NT2/D1 (cell line): Measurements from ENCODE around the gene IGFBP6.
A peak's percentile ranks its signal among the peaks of the same experiment; 100 is the strongest.

Experiments used
- DNase-seq: peaks from one replicate; pipeline ENCODE4 v3.0.0-alpha.2; 2011; ENCODE audit warnings: low read depth, low spot score
- H3K27me3 ChIP-seq: 2 replicates; pipeline ENCODE4 v1.6.0; 2011; ENCODE audit warnings: mild to moderate bottlenecking; ENCODE audit not compliant: insufficient read length, insufficient read depth
- H3K36me3 ChIP-seq: 2 replicates; pipeline ENCODE4 v1.6.1; 2011; ENCODE audit warnings: mild to moderate bottlenecking, low read length, mixed read lengths; ENCODE audit not compliant: insufficient read depth, insufficient read length
- H3K4me1 ChIP-seq: 2 replicates; pipeline ENCODE4 v1.5.1; 2011; ENCODE audit not compliant: insufficient read depth, insufficient read length
- H3K4me3 ChIP-seq: 2 replicates; pipeline ENCODE4 v1.5.1; 2011; ENCODE audit warnings: low read depth; ENCODE audit not compliant: insufficient read length
- H3K9ac ChIP-seq: 2 replicates; pipeline ENCODE4 v1.6.0; 2011; ENCODE audit warnings: low read depth; ENCODE audit not compliant: insufficient read length
- H3K9me3 ChIP-seq: 2 replicates; pipeline ENCODE4 v1.5.1; 2011; ENCODE audit warnings: mild to moderate bottlenecking, low read length; ENCODE audit not compliant: insufficient read depth
- SUZ12 ChIP-seq: IDR thresholded peaks from 2 replicates; pipeline ENCODE4 v1.6.1; 2011; ENCODE audit not compliant: insufficient read length, insufficient read depth; ENCODE audit errors: extremely low read depth
- YY1 ChIP-seq: IDR thresholded peaks from 2 replicates; pipeline ENCODE4 v1.6.1; 2011; ENCODE audit not compliant: insufficient read length, insufficient read depth
- ZNF274 ChIP-seq: IDR thresholded peaks from 2 replicates; pipeline ENCODE4 v1.6.1; 2011; ENCODE audit warnings: mild to moderate bottlenecking, low read depth, low read length

IGFBP6 gene

GRCh38 chr12:53098354-53098981, 1.0 kb downstream of the IGFBP6 start:
- H3K9me3 ChIP-seq, result no peaks in the 10 kb centered on the region
- peaks cover 31% of the 10 kb centered on the region for H3K27me3 ChIP-seq
- peaks cover 23% of the 10 kb centered on the region for H3K4me1 ChIP-seq
- DNase-seq, result no peak
- H3K4me3 ChIP-seq, result peak overlapping the region; percentile 66
- H3K36me3 ChIP-seq, result peaks cover 3% of the 10 kb centered on the region
- H3K9ac ChIP-seq, result peak overlapping the region; percentile 81
- TF ChIP-seq SUZ12 (no peak), YY1 (no peak), ZNF274 (no peak)

GRCh38 chr12:53099071-53099882, 1.8 kb downstream of the IGFBP6 start:
- H3K9me3 ChIP-seq, result no peaks in the 10 kb centered on the region
- peak overlapping the region; percentile 81 for H3K9ac ChIP-seq
- H3K36me3 ChIP-seq, result peaks cover 3% of the 10 kb centered on the region
- H3K27me3 ChIP-seq, result peaks cover 31% of the 10 kb centered on the region
- DNase-seq, result peak; percentile 67
- no peak for TF ChIP-seq YY1
- no peak for TF ChIP-seq ZNF274
- TF ChIP-seq SUZ12, result no peak
- peaks cover 21% of the 10 kb centered on the region for H3K4me1 ChIP-seq
- no peak overlapping the region for H3K4me3 ChIP-seq

GRCh38 chr12:53100466-53101151, 3.1 kb downstream of the IGFBP6 start:
- H3K9ac ChIP-seq, result no peak overlapping the region
- H3K9me3 ChIP-seq, result no peaks in the 10 kb centered on the region
- peaks cover 3% of the 10 kb centered on the region for H3K36me3 ChIP-seq
- no peak for TF ChIP-seq ZNF274
- TF ChIP-seq SUZ12, result no peak
- no peak for TF ChIP-seq YY1
- peaks cover 31% of the 10 kb centered on the region for H3K27me3 ChIP-seq
- H3K4me3 ChIP-seq, result no peak overlapping the region
- no peak for DNase-seq
- H3K4me1 ChIP-seq, result peaks cover 20% of the 10 kb centered on the region

DNA sequence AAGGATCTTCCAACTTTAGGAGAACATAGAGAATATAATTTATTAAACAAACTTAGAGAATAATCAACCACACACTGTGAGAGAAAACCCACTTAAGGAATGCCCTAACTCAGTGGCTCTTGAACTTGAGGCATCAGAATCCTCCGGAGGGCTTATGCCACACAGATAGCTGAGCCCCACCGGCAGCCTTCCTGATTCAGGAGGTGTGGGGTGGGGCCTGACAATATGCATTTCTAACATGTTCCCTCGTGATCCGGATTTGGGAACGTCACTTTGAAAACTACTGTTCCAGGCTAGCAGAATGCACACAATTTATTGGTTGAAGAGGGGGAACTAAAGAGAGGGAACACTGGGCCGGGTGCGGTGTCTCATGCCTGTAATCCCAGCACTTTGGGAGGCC, 3.8 kb downstream of the IGFBP6 start:
- no peak overlapping the region for H3K4me3 ChIP-seq
- no peak overlapping the region for H3K9ac ChIP-seq
- no peaks in the 10 kb centered on the region for H3K9me3 ChIP-seq
- H3K36me3 ChIP-seq, result peaks cover 3% of the 10 kb centered on the region
- peaks cover 19% of the 10 kb centered on the region for H3K4me1 ChIP-seq
- TF ChIP-seq SUZ12, result no peak
- TF ChIP-seq ZNF274, result no peak
- H3K27me3 ChIP-seq, result peaks cover 27% of the 10 kb centered on the region
- no peak for DNase-seq

- DNase-seq, result no peak
- Histone ChIP-seq H3K9me3 (no peaks in the 10 kb centered on the region), H3K36me3 (peaks cover 3% of the 10 kb centered on the region), H3K4me1 (peaks cover 19% of the 10 kb centered on the region), H3K27me3 (peaks cover 20% of the 10 kb centered on the region), H3K4me3 (no peak overlapping the region), H3K9ac (no peak overlapping the region)
- TF ChIP-seq YY1 (no peak), SUZ12 (no peak), ZNF274 (no peak)
Measured at GRCh38 chr12:53101931-53102781, 4.7 kb downstream of the IGFBP6 start.

GRCh38 chr12:53102883-53103807, 5.7 kb downstream of the IGFBP6 start, which contains the start of gene SOAT2:
SOAT2 (plus strand) TSS chr12:53103486; CDS start chr12:53103578, 92 bp downstream.
- Histone ChIP-seq H3K9me3 (no peaks in the 10 kb centered on the region), H3K36me3 (peaks cover 3% of the 10 kb centered on the region), H3K4me1 (peaks cover 18% of the 10 kb centered on the region), H3K4me3 (no peak within 1 kb of the TSS), H3K9ac (no peak within 1 kb of the TSS), H3K27me3 (peaks cover 12% of the 10 kb centered on the region)
- TF ChIP-seq SUZ12 (no peak), ZNF274 (no peak), YY1 (no peak)
- DNase-seq, result no peak
